ENCODE results near the gene FAM110A. TPM values are rescaled to one million over a fixed set of nuclear protein-coding genes. Genes with fewer than 3 reads are reported as not detected.
"Not testable (repeated sequence)": the region's sequence is repeated elsewhere in the genome, so short reads cannot be mapped to it uniquely, and the experiment has no call there.

The FAM110A gene
- total RNA-seq, 3 donors from 2014 or later = 6.8 to 8.9 (median 7.9) TPM

DNA sequence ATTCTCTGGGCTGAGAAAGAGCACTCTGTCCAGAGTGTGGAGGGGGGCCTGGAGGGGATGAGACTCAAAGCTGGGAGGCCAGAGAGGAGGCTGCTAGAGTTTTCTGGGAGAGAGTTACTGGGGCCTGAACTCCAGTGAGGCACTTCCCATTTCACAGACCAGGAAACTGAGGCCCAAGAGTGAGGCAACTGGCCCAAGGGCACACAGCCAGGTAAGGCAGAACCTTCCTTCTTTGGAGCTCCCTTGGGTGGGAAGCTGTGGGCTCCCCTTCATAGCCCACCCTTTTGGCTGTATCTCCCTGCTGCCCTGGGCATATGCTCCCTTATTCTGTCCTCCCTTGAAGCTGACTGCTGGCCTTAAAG lies 48.2 kb downstream of the FAM110A start:
- peak overlapping the region; percentile 47 for H3K4me3 Mint-ChIP-seq
- ATAC-seq (no peak), DNase-seq (no peak)
- no peaks in the 10 kb centered on the region for H3K9me3 Mint-ChIP-seq
- peaks cover 11% of the 10 kb centered on the region for H3K27me3 Mint-ChIP-seq (ENCODE audit: low read depth)
- no peaks in the 10 kb centered on the region for H3K36me3 Mint-ChIP-seq (ENCODE audit: insufficient read depth)
- H3K4me1 Mint-ChIP-seq (ENCODE audit: low read depth) = peaks cover 10% of the 10 kb centered on the region

DNA sequence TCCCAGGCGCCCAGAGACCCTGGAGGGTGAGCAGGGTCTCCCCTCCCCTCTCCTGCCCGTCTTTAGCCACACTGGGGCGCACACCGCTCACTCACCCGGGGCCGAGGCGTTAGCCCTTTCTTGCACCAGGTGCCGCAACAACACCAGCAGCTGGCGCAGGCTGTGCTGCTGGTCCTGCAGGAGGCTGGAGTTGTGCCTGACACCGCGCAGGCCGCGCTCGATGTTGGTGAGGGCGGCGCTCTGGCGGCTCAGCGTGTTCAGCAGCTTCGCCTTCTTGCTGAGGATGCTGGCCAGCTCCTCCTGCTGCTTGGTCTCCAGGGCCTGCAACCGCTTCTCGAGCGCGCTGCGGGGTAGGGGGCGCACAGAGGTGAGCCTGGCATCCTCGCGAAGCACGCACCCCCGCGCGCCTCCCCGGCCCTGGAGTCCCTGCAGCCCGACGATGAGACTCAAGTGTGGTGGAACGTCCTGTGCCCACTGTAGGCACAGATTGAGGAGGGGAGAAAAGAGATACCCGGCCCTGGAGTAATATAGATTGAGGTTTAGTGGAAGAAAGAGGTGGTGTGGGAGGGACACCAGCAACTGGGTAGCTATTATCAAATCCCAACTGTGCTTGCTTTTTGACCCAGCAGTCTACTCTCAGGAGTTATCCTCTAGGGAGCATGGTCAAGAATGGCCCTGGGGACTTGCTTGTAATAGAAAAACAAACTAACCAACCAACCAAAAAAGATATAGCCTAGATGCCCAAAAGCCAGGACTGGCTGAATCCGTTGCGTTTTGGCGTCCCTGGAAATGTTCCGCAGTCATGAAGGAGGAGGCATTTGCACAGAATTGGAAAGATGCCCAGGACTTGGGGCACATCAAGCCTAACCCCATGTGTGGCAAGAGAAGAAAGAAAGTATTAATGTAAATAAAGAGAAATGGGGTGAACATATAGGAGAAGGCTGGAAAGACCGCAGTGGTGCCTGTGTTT lies 51.8 kb downstream of the FAM110A start:
- H3K27me3 Mint-ChIP-seq (ENCODE audit: low read depth) = peaks cover 11% of the 10 kb centered on the region
- H3K4me3 Mint-ChIP-seq = no peak overlapping the region
- H3K9me3 Mint-ChIP-seq = no peaks in the 10 kb centered on the region
- ATAC-seq (no peak), DNase-seq (no peak)
- peaks cover 10% of the 10 kb centered on the region for H3K4me1 Mint-ChIP-seq (ENCODE audit: low read depth)
- H3K36me3 Mint-ChIP-seq (ENCODE audit: insufficient read depth) = no peaks in the 10 kb centered on the region

GRCh38 chr20:887137-887536 lies 53.6 kb downstream of the FAM110A start:
- ATAC-seq = no peak
- Mint-ChIP-seq H3K36me3 (ENCODE audit: insufficient read depth) (no peaks in the 10 kb centered on the region), H3K27me3 (ENCODE audit: low read depth) (peaks cover 11% of the 10 kb centered on the region), H3K9me3 (no peaks in the 10 kb centered on the region), H3K4me1 (ENCODE audit: low read depth) (peaks cover 2% of the 10 kb centered on the region), H3K4me3 (no peak overlapping the region)
- no peak for DNase-seq

DNA sequence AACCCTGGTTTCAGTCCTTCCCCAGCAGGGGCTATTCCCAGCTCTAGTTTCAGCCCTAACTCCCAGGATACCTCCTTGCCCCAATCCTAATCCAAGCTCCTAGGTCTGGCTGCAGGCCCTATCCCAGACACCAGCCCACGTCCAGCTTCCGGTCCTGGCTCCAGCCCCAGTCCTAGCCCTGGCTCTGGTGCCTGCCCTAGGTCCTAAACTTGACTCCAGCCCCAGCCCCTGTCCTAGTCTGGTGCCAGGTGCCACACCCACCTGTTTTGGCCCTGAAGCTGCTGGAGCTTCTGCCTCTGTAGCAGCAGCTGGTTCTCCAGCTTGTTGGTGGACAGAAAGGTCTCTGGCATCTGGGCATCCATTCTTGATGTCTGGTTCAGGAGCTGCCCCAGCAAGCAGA lies 54.5 kb downstream of the FAM110A start:
- H3K4me3 Mint-ChIP-seq = no peak overlapping the region
- H3K9me3 Mint-ChIP-seq = no peaks in the 10 kb centered on the region
- peaks cover 2% of the 10 kb centered on the region for H3K4me1 Mint-ChIP-seq (ENCODE audit: low read depth)
- no peak for ATAC-seq
- no peaks in the 10 kb centered on the region for H3K36me3 Mint-ChIP-seq (ENCODE audit: insufficient read depth)
- no peak for DNase-seq
- peaks cover 13% of the 10 kb centered on the region for H3K27me3 Mint-ChIP-seq (ENCODE audit: low read depth)

GRCh38 chr20:889106-889505 lies 55.6 kb downstream of the FAM110A start:
- ATAC-seq = no peak
- Mint-ChIP-seq H3K36me3 (ENCODE audit: insufficient read depth) (no peaks in the 10 kb centered on the region), H3K4me3 (no peak overlapping the region), H3K9me3 (no peaks in the 10 kb centered on the region), H3K27me3 (ENCODE audit: low read depth) (peaks cover 15% of the 10 kb centered on the region), H3K4me1 (ENCODE audit: low read depth) (peaks cover 2% of the 10 kb centered on the region)
- no peak for DNase-seq

GRCh38 chr20:889932-890463 lies 56.5 kb downstream of the FAM110A start:
- Mint-ChIP-seq H3K27me3 (ENCODE audit: low read depth) (peaks cover 13% of the 10 kb centered on the region), H3K4me3 (no peak overlapping the region), H3K36me3 (ENCODE audit: insufficient read depth) (no peaks in the 10 kb centered on the region), H3K4me1 (ENCODE audit: low read depth) (peaks cover 2% of the 10 kb centered on the region), H3K9me3 (no peaks in the 10 kb centered on the region)
- DNase-seq = no peak
- no peak for ATAC-seq

DNA sequence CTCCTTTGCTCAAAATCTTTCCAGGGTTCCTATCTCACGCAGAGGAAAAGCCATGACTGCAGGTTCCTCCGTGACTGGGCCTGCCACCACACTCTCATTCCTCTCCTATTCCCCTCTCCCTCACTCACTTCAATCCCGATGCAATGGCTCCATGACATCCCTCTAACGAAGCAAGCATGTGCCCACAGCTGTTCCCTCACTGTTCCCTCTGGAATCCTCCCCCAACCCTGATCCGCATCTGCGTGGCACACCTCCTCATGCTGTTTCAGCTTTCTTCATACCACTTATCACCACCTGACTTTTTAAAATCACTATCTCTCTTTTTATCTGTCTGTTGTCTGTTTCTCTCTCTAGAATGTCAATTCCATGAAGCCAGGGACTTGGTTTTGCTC lies 57.1 kb downstream of the FAM110A start:
- H3K36me3 Mint-ChIP-seq (ENCODE audit: insufficient read depth) = no peaks in the 10 kb centered on the region
- no peaks in the 10 kb centered on the region for H3K4me1 Mint-ChIP-seq (ENCODE audit: low read depth)
- peak overlapping the region; percentile 19 for H3K4me3 Mint-ChIP-seq
- H3K9me3 Mint-ChIP-seq = no peaks in the 10 kb centered on the region
- no peak for ATAC-seq
- H3K27me3 Mint-ChIP-seq (ENCODE audit: low read depth) = peaks cover 7% of the 10 kb centered on the region
- no peak for DNase-seq

GRCh38 chr20:891058-891705 lies 57.7 kb downstream of the FAM110A start:
- H3K4me3 Mint-ChIP-seq = no peak overlapping the region
- no peaks in the 10 kb centered on the region for H3K9me3 Mint-ChIP-seq
- no peak for ATAC-seq
- peaks cover 6% of the 10 kb centered on the region for H3K27me3 Mint-ChIP-seq (ENCODE audit: low read depth)
- DNase-seq = no peak
- no peaks in the 10 kb centered on the region for H3K4me1 Mint-ChIP-seq (ENCODE audit: low read depth)
- H3K36me3 Mint-ChIP-seq (ENCODE audit: insufficient read depth) = no peaks in the 10 kb centered on the region

DNA sequence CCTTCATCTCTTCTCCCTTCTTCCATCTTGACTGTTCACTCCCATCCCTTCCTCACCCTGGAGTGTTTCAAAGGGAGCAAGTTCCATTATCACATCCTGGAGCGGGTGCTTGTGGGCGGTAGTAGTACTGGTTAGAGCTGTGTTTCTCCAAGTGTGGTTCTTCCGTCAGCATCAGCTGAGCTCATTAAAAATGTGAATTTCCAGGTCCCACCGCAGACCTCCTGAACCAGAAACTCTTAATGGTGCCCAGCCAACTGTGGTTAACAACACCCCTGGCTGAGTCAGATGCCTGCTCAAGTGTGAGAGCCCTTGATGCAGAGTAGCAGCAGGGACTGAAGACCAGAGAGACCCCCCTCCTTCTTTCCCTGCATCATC lies 58.2 kb downstream of the FAM110A start:
- Mint-ChIP-seq H3K36me3 (ENCODE audit: insufficient read depth) (no peaks in the 10 kb centered on the region), H3K4me3 (no peak overlapping the region), H3K4me1 (ENCODE audit: low read depth) (no peaks in the 10 kb centered on the region), H3K27me3 (ENCODE audit: low read depth) (peaks cover 6% of the 10 kb centered on the region), H3K9me3 (no peaks in the 10 kb centered on the region)
- no peak for DNase-seq
- no peak for ATAC-seq

GRCh38 chr20:892371-892770 lies 58.9 kb downstream of the FAM110A start:
- ATAC-seq; H3K27me3 Mint-ChIP-seq (ENCODE audit: low read depth); H3K4me1 Mint-ChIP-seq (ENCODE audit: low read depth); H3K9me3 Mint-ChIP-seq; H3K36me3 Mint-ChIP-seq (ENCODE audit: insufficient read depth); H3K4me3 Mint-ChIP-seq; DNase-seq: not testable (repeated sequence)

Other genes with a start within 250 kb of the FAM110A start
- gene TCF15, start 223.4 kb upstream of the FAM110A start, total RNA-seq = under 1 TPM in 1 of 3 donors, not detected in 2; 0.21 TPM
- gene SRXN1, start 180.5 kb upstream of the FAM110A start, total RNA-seq = 10 to 100 TPM; 28.5 to 39.8 (median 38.5) TPM
- not detected for gene SCRT2, start 157.9 kb upstream of the FAM110A start, total RNA-seq
- gene SLC52A3, start 65.2 kb upstream of the FAM110A start, total RNA-seq = not detected
- gene ANGPT4, start 82.6 kb downstream of the FAM110A start, total RNA-seq = not detected
- not detected for gene RSPO4, start 168.6 kb downstream of the FAM110A start, total RNA-seq